Glutamatergic neuron (in vitro differentiated cells): ENCODE results near the gene CLEC5A. TPM values are rescaled to one million over a fixed set of nuclear protein-coding genes. Genes with fewer than 3 reads are reported as not detected.

ENCODE experiments used
- DNase-seq: peaks from one replicate; pipeline ENCODE4 v3.0.0; 2022
- H3K27ac Mint-ChIP-seq: one replicate; pipeline ENCODE4 v1.8.0; 2020; ENCODE audit warnings: mild to moderate bottlenecking, mixed read lengths, inconsistent platforms; ENCODE audit not compliant: unreplicated experiment
- H3K27me3 Mint-ChIP-seq: one replicate; pipeline ENCODE4 v1.8.0; 2020; ENCODE audit warnings: mild to moderate bottlenecking, moderate library complexity, mixed read lengths, inconsistent platforms; ENCODE audit not compliant: unreplicated experiment
- H3K36me3 Mint-ChIP-seq: one replicate; pipeline ENCODE4 v1.8.0; 2020; ENCODE audit warnings: mild to moderate bottlenecking, mixed read lengths, inconsistent platforms; ENCODE audit not compliant: unreplicated experiment
- H3K4me1 Mint-ChIP-seq: one replicate; pipeline ENCODE4 v1.8.0; 2020; ENCODE audit warnings: mild to moderate bottlenecking, low read depth, mixed read lengths, inconsistent platforms; ENCODE audit not compliant: unreplicated experiment
- H3K4me3 Mint-ChIP-seq: one replicate; pipeline ENCODE4 v1.8.0; 2020; ENCODE audit warnings: mild to moderate bottlenecking, mixed read lengths, inconsistent platforms; ENCODE audit not compliant: unreplicated experiment
- H3K9me3 Mint-ChIP-seq: one replicate; pipeline ENCODE4 v1.8.0; 2020; ENCODE audit warnings: mild to moderate bottlenecking, moderate library complexity, mixed read lengths, inconsistent platforms; ENCODE audit not compliant: unreplicated experiment
- total RNA-seq: library from RNA; stranded (reverse); fragmentation: NEBNext Ultra II Directional; extraction: Animal tissue kit (Norgen Biotek cat#: 25700); gene quantifications from one replicate; pipeline ENCODE4 v1.2.1, GENCODE V29; 2021; ENCODE audit not compliant: unreplicated experiment
- TF ChIP-seq, protein P1 (sequence below): fragments of 200-600 bp; sonication (generic); IDR thresholded peaks from one replicate; pipeline ENCODE4 v1.5.0; 2021; ENCODE audit not compliant: partially characterized antibody, unreplicated experiment

The CLEC5A gene
- total RNA-seq, 1 donor from 2014 or later, result not detected

DNA sequence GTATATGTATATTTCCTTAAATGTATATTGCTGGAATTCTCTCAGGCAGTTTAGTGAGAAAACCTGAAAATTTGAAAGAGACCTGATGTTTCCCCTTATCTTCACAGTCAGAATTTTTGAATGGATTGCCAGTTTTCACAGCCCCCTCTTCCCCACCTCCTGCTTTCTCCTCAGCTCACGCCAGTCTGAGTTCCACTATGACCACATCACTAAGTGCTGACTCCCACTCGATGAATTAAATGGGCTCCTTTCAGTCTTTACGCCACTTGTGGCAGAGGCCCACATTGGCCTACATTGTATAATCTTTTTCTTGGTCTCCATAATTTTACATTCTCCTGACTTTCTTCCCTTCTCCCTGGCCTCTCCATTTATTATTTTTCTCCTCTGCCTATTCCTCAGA is 3.1 kb upstream of the CLEC5A start:
- no peaks in the 10 kb centered on the region for H3K36me3 Mint-ChIP-seq

DNA sequence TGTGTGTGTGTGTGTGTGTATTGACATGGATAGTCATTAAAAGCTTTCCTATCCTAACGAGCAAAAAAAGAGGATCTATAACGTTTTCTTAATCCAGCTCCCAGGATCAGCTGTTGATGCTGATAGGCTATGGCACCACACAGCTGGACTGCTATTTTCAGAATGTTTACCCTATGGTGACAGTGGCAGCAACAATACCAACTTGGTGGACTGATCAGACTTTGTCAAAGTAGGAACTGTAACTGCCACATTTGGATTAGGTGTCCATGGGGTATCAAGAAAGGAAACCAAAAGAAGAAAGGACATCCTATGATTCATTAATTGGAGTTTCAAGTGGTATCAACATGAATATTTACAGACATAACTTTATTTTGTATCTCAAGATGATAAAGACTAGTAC is 2.7 kb upstream of the CLEC5A start:
- H3K4me3 Mint-ChIP-seq, result no peak overlapping the region
- no peak overlapping the region for H3K27ac Mint-ChIP-seq
- no peaks in the 10 kb centered on the region for H3K4me1 Mint-ChIP-seq
- no peaks in the 10 kb centered on the region for H3K36me3 Mint-ChIP-seq
- H3K27me3 Mint-ChIP-seq, result peaks cover 1% of the 10 kb centered on the region
- TF ChIP-seq, protein P1, sequence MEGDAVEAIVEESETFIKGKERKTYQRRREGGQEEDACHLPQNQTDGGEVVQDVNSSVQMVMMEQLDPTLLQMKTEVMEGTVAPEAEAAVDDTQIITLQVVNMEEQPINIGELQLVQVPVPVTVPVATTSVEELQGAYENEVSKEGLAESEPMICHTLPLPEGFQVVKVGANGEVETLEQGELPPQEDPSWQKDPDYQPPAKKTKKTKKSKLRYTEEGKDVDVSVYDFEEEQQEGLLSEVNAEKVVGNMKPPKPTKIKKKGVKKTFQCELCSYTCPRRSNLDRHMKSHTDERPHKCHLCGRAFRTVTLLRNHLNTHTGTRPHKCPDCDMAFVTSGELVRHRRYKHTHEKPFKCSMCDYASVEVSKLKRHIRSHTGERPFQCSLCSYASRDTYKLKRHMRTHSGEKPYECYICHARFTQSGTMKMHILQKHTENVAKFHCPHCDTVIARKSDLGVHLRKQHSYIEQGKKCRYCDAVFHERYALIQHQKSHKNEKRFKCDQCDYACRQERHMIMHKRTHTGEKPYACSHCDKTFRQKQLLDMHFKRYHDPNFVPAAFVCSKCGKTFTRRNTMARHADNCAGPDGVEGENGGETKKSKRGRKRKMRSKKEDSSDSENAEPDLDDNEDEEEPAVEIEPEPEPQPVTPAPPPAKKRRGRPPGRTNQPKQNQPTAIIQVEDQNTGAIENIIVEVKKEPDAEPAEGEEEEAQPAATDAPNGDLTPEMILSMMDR, result no peak
- no peak for DNase-seq
- H3K9me3 Mint-ChIP-seq, result peaks cover 5% of the 10 kb centered on the region

More for the DNA sequence above, 3.1 kb upstream of the CLEC5A start:
- Mint-ChIP-seq H3K9me3 (peaks cover 5% of the 10 kb centered on the region), H3K4me3 (no peak overlapping the region), H3K27ac (no peak overlapping the region), H3K27me3 (peaks cover 1% of the 10 kb centered on the region), H3K4me1 (no peaks in the 10 kb centered on the region)
- no peak for DNase-seq
- TF ChIP-seq, protein P1, result no peak

DNA sequence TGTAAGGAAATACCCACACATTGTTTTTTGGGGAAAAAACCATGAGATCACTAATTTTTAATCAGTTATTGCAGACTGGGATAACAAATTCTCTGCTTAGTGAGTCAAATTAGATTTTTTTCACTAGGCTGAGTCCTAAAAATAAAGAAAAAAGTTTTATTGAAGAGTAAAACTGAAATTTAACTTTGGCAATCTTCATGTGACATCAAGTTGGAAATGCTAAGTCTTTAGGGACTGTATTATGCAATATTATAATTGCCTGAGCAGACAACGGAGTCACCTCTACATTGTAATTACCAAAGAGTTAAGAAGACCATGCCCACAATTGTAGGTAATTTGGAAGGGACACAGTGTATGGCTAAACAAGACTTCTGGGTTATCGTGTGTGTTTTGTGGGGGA is 2.2 kb upstream of the CLEC5A start:
- H3K9me3 Mint-ChIP-seq, result peaks cover 5% of the 10 kb centered on the region
- peaks cover 1% of the 10 kb centered on the region for H3K27me3 Mint-ChIP-seq
- no peak overlapping the region for H3K4me3 Mint-ChIP-seq
- TF ChIP-seq, protein P1, result no peak
- DNase-seq, result no peak
- H3K36me3 Mint-ChIP-seq, result no peaks in the 10 kb centered on the region
- no peak overlapping the region for H3K27ac Mint-ChIP-seq
- H3K4me1 Mint-ChIP-seq, result no peaks in the 10 kb centered on the region

DNA sequence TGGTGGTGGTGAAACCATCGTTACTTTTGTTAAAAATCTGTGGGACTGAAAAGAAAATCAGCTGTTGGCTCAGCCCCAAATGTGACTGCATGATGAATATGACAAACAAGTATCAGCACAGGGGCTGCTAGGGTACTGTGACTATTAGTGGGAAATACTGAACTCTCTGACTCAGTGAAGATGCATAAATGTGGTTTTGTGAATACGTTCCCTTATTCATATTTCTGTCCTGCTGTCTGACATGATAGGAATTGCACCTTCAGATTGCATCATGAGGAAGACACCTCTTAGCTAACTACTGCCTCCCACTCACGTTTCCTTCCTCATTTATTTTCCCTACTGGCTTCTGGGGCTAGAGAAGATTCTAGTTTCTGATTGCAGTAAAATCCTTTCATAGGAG is 1.4 kb downstream of the CLEC5A start:
- Mint-ChIP-seq H3K27me3 (peaks cover 1% of the 10 kb centered on the region), H3K4me3 (no peak overlapping the region), H3K27ac (no peak overlapping the region), H3K4me1 (no peaks in the 10 kb centered on the region), H3K36me3 (no peaks in the 10 kb centered on the region), H3K9me3 (peaks cover 5% of the 10 kb centered on the region)
- TF ChIP-seq, protein P1, result no peak
- no peak for DNase-seq

DNA sequence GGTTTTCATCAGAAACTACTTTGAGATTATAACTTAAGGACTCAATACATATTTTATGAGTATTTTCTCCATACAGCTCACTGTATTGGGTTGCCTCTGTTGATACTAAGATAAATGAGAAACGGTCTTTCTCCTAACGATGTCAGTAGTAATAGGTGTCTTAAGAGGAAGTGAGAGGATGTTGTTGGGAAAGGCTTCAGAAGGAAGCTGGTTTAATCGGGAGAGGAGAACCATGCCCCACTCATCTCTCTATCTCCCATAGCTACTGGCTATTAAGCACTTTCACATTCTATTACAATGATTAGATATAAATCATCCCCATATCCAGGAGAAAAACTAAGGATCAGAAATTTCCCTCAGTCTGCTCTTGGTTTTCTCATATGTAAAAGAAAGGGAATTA is 2.0 kb downstream of the CLEC5A start:
- Mint-ChIP-seq H3K4me1 (no peaks in the 10 kb centered on the region), H3K4me3 (no peak overlapping the region), H3K27ac (no peak overlapping the region), H3K9me3 (peaks cover 3% of the 10 kb centered on the region), H3K27me3 (peaks cover 1% of the 10 kb centered on the region), H3K36me3 (no peaks in the 10 kb centered on the region)
- no peak for DNase-seq
- TF ChIP-seq, protein P1, result no peak
